ENCODE measurements around the gene ZSCAN10. TPM values are rescaled to one million over a fixed set of nuclear protein-coding genes. Genes with fewer than 3 reads are reported as not detected.
A peak's percentile ranks its signal among the peaks of the same experiment; 100 is the strongest.

Gene ZSCAN10
- total RNA-seq, 1 experiment from 2014 or later, result 0.76 TPM

DNA sequence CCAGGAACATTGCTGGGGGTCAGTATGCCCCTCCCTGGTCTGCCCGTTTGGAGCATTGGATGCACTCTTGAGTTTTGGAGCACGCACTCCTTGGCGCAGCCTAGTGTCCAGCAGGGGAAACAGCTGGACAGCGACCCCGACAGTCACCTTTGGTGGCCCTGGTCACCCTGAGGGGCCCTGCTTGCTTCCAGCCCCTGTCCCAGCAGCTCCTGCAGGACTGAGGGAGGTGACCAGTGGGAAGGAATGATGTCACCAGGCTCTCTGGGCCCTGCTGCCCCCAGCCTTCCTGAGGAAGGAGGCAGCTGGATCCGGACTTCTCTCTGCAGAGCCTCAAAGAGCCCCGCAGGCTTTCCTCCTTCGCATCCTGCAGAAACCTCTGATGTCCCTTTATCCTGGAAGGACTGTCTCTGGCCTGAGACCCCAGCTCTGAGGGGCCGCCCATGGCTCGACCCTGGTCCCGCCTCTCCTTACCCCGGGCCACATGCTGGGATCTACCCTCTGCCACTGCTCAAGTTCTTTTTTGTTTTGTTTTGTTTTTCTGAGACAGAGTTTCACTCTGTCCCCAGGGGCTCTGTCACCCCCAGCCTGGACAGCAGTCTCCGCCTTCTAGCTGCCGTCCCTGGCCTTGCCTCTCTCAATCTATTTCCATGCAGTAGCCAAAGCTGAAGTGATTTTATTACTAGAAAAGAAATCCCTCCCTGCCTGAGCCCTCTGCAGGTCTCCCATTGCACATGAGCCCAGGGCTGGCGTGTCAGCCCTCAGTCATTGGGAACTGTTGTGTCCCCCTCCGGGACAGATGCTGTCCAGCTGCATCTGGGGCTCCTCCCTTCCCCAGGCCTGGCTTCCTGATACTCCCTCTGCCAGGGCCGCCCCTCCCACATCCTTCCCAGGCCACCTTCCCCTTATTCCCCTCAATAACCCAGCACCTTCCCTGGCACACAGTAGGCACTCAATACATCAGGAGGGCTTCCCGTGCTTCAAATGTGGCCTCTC is 11.6 kb downstream of the ZSCAN10 start:
- no peaks in the 10 kb centered on the region for H3K79me2 ChIP-seq (ENCODE audit: insufficient read depth, low read length)
- no peaks in the 10 kb centered on the region for H3K9me3 ChIP-seq (ENCODE audit: control insufficient read depth in 1 of 2, insufficient read depth in 1 of 2, low read depth in 1 of 2, low read length in 2 of 2)
- no peaks in the 10 kb centered on the region for H4K20me1 ChIP-seq (ENCODE audit: insufficient read depth)
- H3K36me3 ChIP-seq (ENCODE audit: control insufficient read depth in 1 of 2, insufficient read depth in 2 of 2, low read length in 2 of 2), result no peaks in the 10 kb centered on the region
- ATAC-seq (peak; percentile 68), DNase-seq (ENCODE audit: low read depth, low spot score) (no peak)
- H3K9me2 ChIP-seq (ENCODE audit: insufficient read depth), result no peaks in the 10 kb centered on the region
- no peak overlapping the region for H3K9ac ChIP-seq (ENCODE audit: low read length)
- H3K4me2 ChIP-seq (ENCODE audit: low read length), result no peak overlapping the region
- BruUV-seq (replicated peaks), result no TSS peak
- no peak overlapping the region for H2AFZ ChIP-seq (ENCODE audit: low read depth, low read length, poor library complexity, severe bottlenecking)
- no peaks in the 10 kb centered on the region for H3K4me1 ChIP-seq (ENCODE audit: control insufficient read depth in 1 of 2, insufficient read depth in 2 of 2, low read length in 2 of 2)
- intact Hi-C loops (cut with micrococcal nuclease), result no loop called here
- no peak overlapping the region for H3K4me3 ChIP-seq (replicated peaks in 1 of 2; ENCODE audit: low read depth in 1 of 2, low read length in 2 of 2)
- CTCF ChIA-PET, result interaction anchor here (0.5 to 1.3 kb wide), 3 partner anchors 10 to 59 kb away, joined by 3 read pairs; no protein-coding TSS in a partner anchor
- POLR2A ChIA-PET, result no interaction called here
- TF ChIP-seq EZH2phosphoT487 (IDR thresholded peaks at IDR 0.05; ENCODE audit: borderline replicate concordance), result no peak
- TF ChIP-seq JUND (IDR thresholded peaks at IDR 0.05), result no peak
- peak; percentile 34; the same call in 1 of the 2 replicates for TF ChIP-seq RAD21 (IDR thresholded peaks at IDR 0.05; ENCODE audit: low read depth)
- no peak for TF ChIP-seq EGR1 (IDR thresholded peaks at IDR 0.05; ENCODE audit: low read depth)
- TF ChIP-seq CEBPB (IDR thresholded peaks at IDR 0.05; ENCODE audit: low read depth), result no peak
- TF ChIP-seq, protein P1, sequence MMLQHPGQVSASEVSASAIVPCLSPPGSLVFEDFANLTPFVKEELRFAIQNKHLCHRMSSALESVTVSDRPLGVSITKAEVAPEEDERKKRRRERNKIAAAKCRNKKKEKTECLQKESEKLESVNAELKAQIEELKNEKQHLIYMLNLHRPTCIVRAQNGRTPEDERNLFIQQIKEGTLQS (IDR thresholded peaks at IDR 0.05), result no peak
- TF ChIP-seq POLR2A (IDR thresholded peaks at IDR 0.05; ENCODE audit: borderline replicate concordance, extremely low read depth, insufficient read depth, insufficient read length), result no peak
- TF ChIP-seq, protein P2, sequence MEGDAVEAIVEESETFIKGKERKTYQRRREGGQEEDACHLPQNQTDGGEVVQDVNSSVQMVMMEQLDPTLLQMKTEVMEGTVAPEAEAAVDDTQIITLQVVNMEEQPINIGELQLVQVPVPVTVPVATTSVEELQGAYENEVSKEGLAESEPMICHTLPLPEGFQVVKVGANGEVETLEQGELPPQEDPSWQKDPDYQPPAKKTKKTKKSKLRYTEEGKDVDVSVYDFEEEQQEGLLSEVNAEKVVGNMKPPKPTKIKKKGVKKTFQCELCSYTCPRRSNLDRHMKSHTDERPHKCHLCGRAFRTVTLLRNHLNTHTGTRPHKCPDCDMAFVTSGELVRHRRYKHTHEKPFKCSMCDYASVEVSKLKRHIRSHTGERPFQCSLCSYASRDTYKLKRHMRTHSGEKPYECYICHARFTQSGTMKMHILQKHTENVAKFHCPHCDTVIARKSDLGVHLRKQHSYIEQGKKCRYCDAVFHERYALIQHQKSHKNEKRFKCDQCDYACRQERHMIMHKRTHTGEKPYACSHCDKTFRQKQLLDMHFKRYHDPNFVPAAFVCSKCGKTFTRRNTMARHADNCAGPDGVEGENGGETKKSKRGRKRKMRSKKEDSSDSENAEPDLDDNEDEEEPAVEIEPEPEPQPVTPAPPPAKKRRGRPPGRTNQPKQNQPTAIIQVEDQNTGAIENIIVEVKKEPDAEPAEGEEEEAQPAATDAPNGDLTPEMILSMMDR (IDR thresholded peaks at IDR 0.05 in 2 of 3, conservative IDR thresholded peaks at IDR 0.05 in 1 of 3; ENCODE audit: borderline replicate concordance in 1 of 3, insufficient read depth in 1 of 3, low read depth in 2 of 3, low read length in 2 of 3), result peak; percentile 42 to 50 (median 44); a peak in 5 of 6 replicates
- no peak overlapping the region for H3K27ac ChIP-seq (ENCODE audit: low read depth, low read length)
- RAD21 ChIA-PET (ENCODE audit: low non-redundant PET in 1 of 2, low total read pairs in 2 of 2, uncharacterized antibody in 2 of 2, unreplicated experiment in 2 of 2), result no interaction called here
- no peaks in the 10 kb centered on the region for H3K27me3 ChIP-seq (ENCODE audit: insufficient read depth, low read length)

Data from HCT116 (cell line).